ENCODE results near the gene HERC4. TPM values are rescaled to one million over a fixed set of nuclear protein-coding genes. Genes with fewer than 3 reads are reported as not detected.

The HERC4 gene
- total and polyA plus RNA-seq, 9 of the 15 experiments (the other 6 are each of a cell fraction or from before 2014, with no cell fraction given), result 12.5 to 33.5 (median 22.8) TPM

GRCh38 chr10:68052463-68052862, 22.6 kb downstream of the HERC4 start:
- DNase-seq (ENCODE audit: extremely low read depth in 1 of 4, low spot score in 3 of 4), result no peak
- Histone ChIP-seq H3K9me1 (ENCODE audit: control insufficient read depth, insufficient read depth, low read length) (no peaks in the 10 kb centered on the region), H3K27me3 (ENCODE audit: control insufficient read depth in 2 of 2, insufficient read depth in 2 of 2, low read length in 2 of 2) (no peaks in the 10 kb centered on the region), H2AFZ (ENCODE audit: low read depth, low read length) (no peak overlapping the region), H3K4me2 (ENCODE audit: insufficient read depth, low read length) (no peak overlapping the region), H3K9me3 (replicated peaks; ENCODE audit: control insufficient read depth, insufficient read depth, low read depth, low read length) (no peaks in the 10 kb centered on the region), H3K4me1 (replicated peaks in 1 of 2; ENCODE audit: control insufficient read depth in 2 of 2, insufficient read depth in 2 of 2, low read length in 2 of 2) (no peaks in the 10 kb centered on the region; a peak in 1 of 5 replicates), H3K9ac (ENCODE audit: insufficient read depth in 1 of 2, low read depth in 2 of 2, low read length in 2 of 2) (no peak overlapping the region), H3K4me3 (no peak overlapping the region), H3K27ac (ENCODE audit: extremely low read depth, low read depth, low read length) (no peak overlapping the region), H3K79me2 (ENCODE audit: control insufficient read depth, insufficient read depth, low read length) (no peaks in the 10 kb centered on the region), H4K20me1 (replicated peaks; ENCODE audit: control insufficient read depth, insufficient read depth, low read length) (no peaks in the 10 kb centered on the region), H3K36me3 (ENCODE audit: control insufficient read depth, insufficient read depth, low read length) (peaks cover 5% of the 10 kb centered on the region)
- no peak for FAIRE-seq
- WGBS (ENCODE audit: insufficient coverage, low coverage, missing lambda C conversion rate), result 66% methylated on average over 2 of the region's 2 CpGs
- CTCF ChIA-PET (ENCODE audit: low intra/inter-chr PET ratio), result no interaction called here
- in situ Hi-C loops (cut with MboI) (no loop called here), intact Hi-C loops (cut with micrococcal nuclease) (no loop called here)
- ATAC-seq, result no peak
- no TSS peak for BruUV-seq (replicated peaks)
- POLR2A ChIA-PET, result no interaction called here
- no peak for TF ChIP-seq MAFG (tag; conservative IDR thresholded peaks at IDR 0.05)
- TF ChIP-seq ZNF512 (tag; IDR thresholded peaks at IDR 0.05), result no peak
- TF ChIP-seq SMAD2 (IDR thresholded peaks at IDR 0.05; ENCODE audit: low read depth, low read length), result no peak
- TF ChIP-seq ZNF121 (CRISPR knock-in tag; conservative IDR thresholded peaks at IDR 0.05), result no peak
- TF ChIP-seq E2F3 (CRISPR knock-in tag; IDR thresholded peaks at IDR 0.05), result no peak
- TF ChIP-seq CEBPB (tag; IDR thresholded peaks at IDR 0.05), result peak; percentile 70
- no peak for TF ChIP-seq MEF2D (tag; conservative IDR thresholded peaks at IDR 0.05; ENCODE audit: low read depth)
- no peak for TF ChIP-seq CCAR2 (IDR thresholded peaks at IDR 0.05; ENCODE audit: low read depth, low read length)
- no peak for TF ChIP-seq PML (IDR thresholded peaks at IDR 0.05; ENCODE audit: low read length)
- TF ChIP-seq CHD7 (IDR thresholded peaks at IDR 0.05; ENCODE audit: low read depth, low read length), result no peak
- TF ChIP-seq CEBPG (CRISPR knock-in tag; IDR thresholded peaks at IDR 0.05), result no peak
- peak; percentile 26 to 53; a peak in 2 of 4 replicates for TF ChIP-seq CEBPG (tag; conservative IDR thresholded peaks at IDR 0.05 in 1 of 2, IDR thresholded peaks at IDR 0.05 in 1 of 2)
